ENCODE data around the gene KCNIP1.

The KCNIP1 gene

GRCh38 chr5:170636801-170637477 is 133.1 kb downstream of the KCNIP1 start:
- FAIRE-seq (no peak), DNase-seq (ENCODE audit: insufficient read length, low spot score) (no peak)

GRCh38 chr5:170638051-170638450 is 134.2 kb downstream of the KCNIP1 start:
- no peak for FAIRE-seq
- no peak for DNase-seq (ENCODE audit: insufficient read length, low spot score)

- DNase-seq (ENCODE audit: insufficient read length, low spot score), result peak; percentile 74
- FAIRE-seq, result peak; percentile 59
Measured at GRCh38 chr5:170638454-170639220, 134.8 kb downstream of the KCNIP1 start.

- FAIRE-seq, result no peak
- no peak for DNase-seq (ENCODE audit: insufficient read length, low spot score)
Measured at GRCh38 chr5:170639221-170639925, 135.6 kb downstream of the KCNIP1 start.

GRCh38 chr5:170640731-170641588 is 137.1 kb downstream of the KCNIP1 start:
- DNase-seq (ENCODE audit: insufficient read length, low spot score), result no peak
- FAIRE-seq, result no peak

GRCh38 chr5:170641589-170642031 is 137.8 kb downstream of the KCNIP1 start:
- no peak for FAIRE-seq
- no peak for DNase-seq (ENCODE audit: insufficient read length, low spot score)

GRCh38 chr5:170642066-170642735 is 138.4 kb downstream of the KCNIP1 start:
- no peak for FAIRE-seq

GRCh38 chr5:170642776-170643436 is 139.1 kb downstream of the KCNIP1 start:
- DNase-seq (ENCODE audit: insufficient read length, low spot score) (no peak), FAIRE-seq (no peak)

More at GRCh38 chr5:170642066-170642735, 138.4 kb downstream of the KCNIP1 start:
- no peak for DNase-seq (ENCODE audit: insufficient read length, low spot score)

- FAIRE-seq, result no peak
Measured at GRCh38 chr5:170643591-170643990, 139.8 kb downstream of the KCNIP1 start.

GRCh38 chr5:170644501-170644900 is 140.7 kb downstream of the KCNIP1 start:
- no peak for FAIRE-seq
- no peak for DNase-seq (ENCODE audit: insufficient read length, low spot score)

More at GRCh38 chr5:170643591-170643990, 139.8 kb downstream of the KCNIP1 start:
- no peak for DNase-seq (ENCODE audit: insufficient read length, low spot score)

GRCh38 chr5:170648541-170648940 is 144.7 kb downstream of the KCNIP1 start:
- DNase-seq (ENCODE audit: insufficient read length, low spot score) (peak; percentile 17), FAIRE-seq (peak; percentile 48)

GRCh38 chr5:170650850-170651249 is 147.0 kb downstream of the KCNIP1 start:
- DNase-seq (ENCODE audit: insufficient read length, low spot score) (no peak), FAIRE-seq (no peak)

GRCh38 chr5:170651604-170652277 is 147.9 kb downstream of the KCNIP1 start:
- no peak for FAIRE-seq
- no peak for DNase-seq (ENCODE audit: insufficient read length, low spot score)

- DNase-seq (ENCODE audit: insufficient read length, low spot score), result no peak
- no peak for FAIRE-seq
Measured at GRCh38 chr5:170655476-170655875, 151.7 kb downstream of the KCNIP1 start.

GRCh38 chr5:170655920-170656319 is 152.1 kb downstream of the KCNIP1 start:
- DNase-seq (ENCODE audit: insufficient read length, low spot score) (no peak), FAIRE-seq (no peak)

- DNase-seq (ENCODE audit: insufficient read length, low spot score) (no peak), FAIRE-seq (no peak)
Measured at GRCh38 chr5:170656346-170656745, 152.5 kb downstream of the KCNIP1 start.

- DNase-seq (ENCODE audit: insufficient read length, low spot score) (no peak), FAIRE-seq (no peak)
Measured at GRCh38 chr5:170660531-170660930, 156.7 kb downstream of the KCNIP1 start.

GRCh38 chr5:170662966-170663365 is 159.1 kb downstream of the KCNIP1 start:
- DNase-seq (ENCODE audit: insufficient read length, low spot score), result no peak

GRCh38 chr5:170678811-170679210 is 175.0 kb downstream of the KCNIP1 start:
- DNase-seq (ENCODE audit: insufficient read length, low spot score) (no peak), FAIRE-seq (no peak)

More at GRCh38 chr5:170662966-170663365, 159.1 kb downstream of the KCNIP1 start:
- FAIRE-seq, result no peak
